Liver (tissue), 3 donors: ENCODE measurements around the gene STARD3.

Experiments
- FOXA1 ChIP-seq: IDR thresholded peaks from 2 replicates; pipeline ENCODE4 v1.6.1; 2016; ENCODE audit warnings: antibody characterized with exemption
- GABPA ChIP-seq, 2 donors: IDR thresholded peaks in 1 of 2; conservative IDR thresholded peaks in 1 of 2; 2 replicates each; pipeline ENCODE4 v1.6.1; 2016; ENCODE audit warnings: antibody characterized with exemption in 2 of 2, mild to moderate bottlenecking in 1 of 2, moderate library complexity in 1 of 2
- TAF1 ChIP-seq: conservative IDR thresholded peaks from 2 replicates; pipeline ENCODE4 v1.6.1; 2016; ENCODE audit warnings: antibody characterized with exemption, mild to moderate bottlenecking
- YY1 ChIP-seq: IDR thresholded peaks from 2 replicates; pipeline ENCODE4 v1.6.1; 2016; ENCODE audit warnings: antibody characterized with exemption, mild to moderate bottlenecking
- TF ChIP-seq, protein P1 (sequence below): fragments of 150-350 bp; IDR thresholded peaks from 2 replicates; pipeline ENCODE4 v1.5.1; 2017; ENCODE audit warnings: improper control_type of control experiment, low read depth, low read length; ENCODE audit not compliant: missing input control
- TF ChIP-seq, protein P2 (sequence below): IDR thresholded peaks from 2 replicates; pipeline ENCODE4 v1.6.1; 2016; ENCODE audit warnings: antibody characterized with exemption, mild to moderate bottlenecking
- TF ChIP-seq, protein P3 (sequence below): IDR thresholded peaks from 2 replicates; pipeline ENCODE4 v1.6.1; 2016; ENCODE audit warnings: antibody characterized with exemption
- TF ChIP-seq, protein P4 (sequence below): IDR thresholded peaks from 2 replicates; pipeline ENCODE4 v1.6.1; 2016; ENCODE audit warnings: antibody characterized with exemption
- TF ChIP-seq, protein P5 (sequence below): IDR thresholded peaks from 2 replicates; pipeline ENCODE4 v1.6.1; 2016; ENCODE audit warnings: antibody characterized with exemption
- donor health status: healthy.
- donor health status: healthy.

DNA sequence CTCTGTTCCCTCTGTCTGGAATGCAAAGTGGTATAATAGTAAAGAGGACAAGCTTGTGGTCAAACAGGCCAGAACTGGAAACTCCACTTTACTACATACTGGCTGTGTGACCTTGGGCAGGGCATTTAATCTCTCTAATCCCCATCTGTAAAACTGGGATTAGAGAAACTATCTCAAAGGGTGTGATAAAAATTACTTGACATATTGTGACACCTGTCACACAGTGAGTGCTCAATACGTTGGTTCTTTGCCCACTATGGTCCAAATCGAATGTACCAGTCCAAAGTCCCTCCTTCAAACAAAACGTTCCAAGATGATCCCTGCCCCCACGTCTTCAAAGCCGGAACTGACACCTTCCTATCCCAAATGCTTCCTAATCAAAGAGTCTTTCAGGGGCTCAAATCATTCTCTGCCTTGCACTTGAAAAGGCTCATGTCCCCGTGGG is 50.2 kb downstream of the STARD3 start:
- TF ChIP-seq, protein P1, sequence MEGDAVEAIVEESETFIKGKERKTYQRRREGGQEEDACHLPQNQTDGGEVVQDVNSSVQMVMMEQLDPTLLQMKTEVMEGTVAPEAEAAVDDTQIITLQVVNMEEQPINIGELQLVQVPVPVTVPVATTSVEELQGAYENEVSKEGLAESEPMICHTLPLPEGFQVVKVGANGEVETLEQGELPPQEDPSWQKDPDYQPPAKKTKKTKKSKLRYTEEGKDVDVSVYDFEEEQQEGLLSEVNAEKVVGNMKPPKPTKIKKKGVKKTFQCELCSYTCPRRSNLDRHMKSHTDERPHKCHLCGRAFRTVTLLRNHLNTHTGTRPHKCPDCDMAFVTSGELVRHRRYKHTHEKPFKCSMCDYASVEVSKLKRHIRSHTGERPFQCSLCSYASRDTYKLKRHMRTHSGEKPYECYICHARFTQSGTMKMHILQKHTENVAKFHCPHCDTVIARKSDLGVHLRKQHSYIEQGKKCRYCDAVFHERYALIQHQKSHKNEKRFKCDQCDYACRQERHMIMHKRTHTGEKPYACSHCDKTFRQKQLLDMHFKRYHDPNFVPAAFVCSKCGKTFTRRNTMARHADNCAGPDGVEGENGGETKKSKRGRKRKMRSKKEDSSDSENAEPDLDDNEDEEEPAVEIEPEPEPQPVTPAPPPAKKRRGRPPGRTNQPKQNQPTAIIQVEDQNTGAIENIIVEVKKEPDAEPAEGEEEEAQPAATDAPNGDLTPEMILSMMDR = no peak
- TF ChIP-seq, protein P2, sequence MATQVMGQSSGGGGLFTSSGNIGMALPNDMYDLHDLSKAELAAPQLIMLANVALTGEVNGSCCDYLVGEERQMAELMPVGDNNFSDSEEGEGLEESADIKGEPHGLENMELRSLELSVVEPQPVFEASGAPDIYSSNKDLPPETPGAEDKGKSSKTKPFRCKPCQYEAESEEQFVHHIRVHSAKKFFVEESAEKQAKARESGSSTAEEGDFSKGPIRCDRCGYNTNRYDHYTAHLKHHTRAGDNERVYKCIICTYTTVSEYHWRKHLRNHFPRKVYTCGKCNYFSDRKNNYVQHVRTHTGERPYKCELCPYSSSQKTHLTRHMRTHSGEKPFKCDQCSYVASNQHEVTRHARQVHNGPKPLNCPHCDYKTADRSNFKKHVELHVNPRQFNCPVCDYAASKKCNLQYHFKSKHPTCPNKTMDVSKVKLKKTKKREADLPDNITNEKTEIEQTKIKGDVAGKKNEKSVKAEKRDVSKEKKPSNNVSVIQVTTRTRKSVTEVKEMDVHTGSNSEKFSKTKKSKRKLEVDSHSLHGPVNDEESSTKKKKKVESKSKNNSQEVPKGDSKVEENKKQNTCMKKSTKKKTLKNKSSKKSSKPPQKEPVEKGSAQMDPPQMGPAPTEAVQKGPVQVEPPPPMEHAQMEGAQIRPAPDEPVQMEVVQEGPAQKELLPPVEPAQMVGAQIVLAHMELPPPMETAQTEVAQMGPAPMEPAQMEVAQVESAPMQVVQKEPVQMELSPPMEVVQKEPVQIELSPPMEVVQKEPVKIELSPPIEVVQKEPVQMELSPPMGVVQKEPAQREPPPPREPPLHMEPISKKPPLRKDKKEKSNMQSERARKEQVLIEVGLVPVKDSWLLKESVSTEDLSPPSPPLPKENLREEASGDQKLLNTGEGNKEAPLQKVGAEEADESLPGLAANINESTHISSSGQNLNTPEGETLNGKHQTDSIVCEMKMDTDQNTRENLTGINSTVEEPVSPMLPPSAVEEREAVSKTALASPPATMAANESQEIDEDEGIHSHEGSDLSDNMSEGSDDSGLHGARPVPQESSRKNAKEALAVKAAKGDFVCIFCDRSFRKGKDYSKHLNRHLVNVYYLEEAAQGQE = no peak
- no peak for TF ChIP-seq FOXA1
- TF ChIP-seq, protein P3, sequence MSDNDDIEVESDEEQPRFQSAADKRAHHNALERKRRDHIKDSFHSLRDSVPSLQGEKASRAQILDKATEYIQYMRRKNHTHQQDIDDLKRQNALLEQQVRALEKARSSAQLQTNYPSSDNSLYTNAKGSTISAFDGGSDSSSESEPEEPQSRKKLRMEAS = peak; percentile 46
- TF ChIP-seq, protein P4, sequence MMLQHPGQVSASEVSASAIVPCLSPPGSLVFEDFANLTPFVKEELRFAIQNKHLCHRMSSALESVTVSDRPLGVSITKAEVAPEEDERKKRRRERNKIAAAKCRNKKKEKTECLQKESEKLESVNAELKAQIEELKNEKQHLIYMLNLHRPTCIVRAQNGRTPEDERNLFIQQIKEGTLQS = no peak
- TF ChIP-seq, protein P5, sequence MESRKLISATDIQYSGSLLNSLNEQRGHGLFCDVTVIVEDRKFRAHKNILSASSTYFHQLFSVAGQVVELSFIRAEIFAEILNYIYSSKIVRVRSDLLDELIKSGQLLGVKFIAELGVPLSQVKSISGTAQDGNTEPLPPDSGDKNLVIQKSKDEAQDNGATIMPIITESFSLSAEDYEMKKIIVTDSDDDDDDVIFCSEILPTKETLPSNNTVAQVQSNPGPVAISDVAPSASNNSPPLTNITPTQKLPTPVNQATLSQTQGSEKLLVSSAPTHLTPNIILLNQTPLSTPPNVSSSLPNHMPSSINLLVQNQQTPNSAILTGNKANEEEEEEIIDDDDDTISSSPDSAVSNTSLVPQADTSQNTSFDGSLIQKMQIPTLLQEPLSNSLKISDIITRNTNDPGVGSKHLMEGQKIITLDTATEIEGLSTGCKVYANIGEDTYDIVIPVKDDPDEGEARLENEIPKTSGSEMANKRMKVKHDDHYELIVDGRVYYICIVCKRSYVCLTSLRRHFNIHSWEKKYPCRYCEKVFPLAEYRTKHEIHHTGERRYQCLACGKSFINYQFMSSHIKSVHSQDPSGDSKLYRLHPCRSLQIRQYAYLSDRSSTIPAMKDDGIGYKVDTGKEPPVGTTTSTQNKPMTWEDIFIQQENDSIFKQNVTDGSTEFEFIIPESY = no peak
- TF ChIP-seq TAF1 = no peak
- TF ChIP-seq GABPA (IDR thresholded peaks at IDR 0.05 in 1 of 2, conservative IDR thresholded peaks at IDR 0.05 in 1 of 2) = no peak
- no peak for TF ChIP-seq YY1
